Measurements from ENCODE around the gene COBLL1.
"Not testable (repeated sequence)": the region's sequence is repeated elsewhere in the genome, so short reads cannot be mapped to it uniquely, and the experiment has no call there.

The COBLL1 gene

GRCh38 chr2:164711766-164712138 lies 129.9 kb downstream of the COBLL1 start:
- H3K4me1 ChIP-seq (ENCODE audit: low read depth, poor library complexity, severe bottlenecking) = no peaks in the 10 kb centered on the region
- H3K4me2 ChIP-seq = no peak overlapping the region
- TF ChIP-seq, protein P1, sequence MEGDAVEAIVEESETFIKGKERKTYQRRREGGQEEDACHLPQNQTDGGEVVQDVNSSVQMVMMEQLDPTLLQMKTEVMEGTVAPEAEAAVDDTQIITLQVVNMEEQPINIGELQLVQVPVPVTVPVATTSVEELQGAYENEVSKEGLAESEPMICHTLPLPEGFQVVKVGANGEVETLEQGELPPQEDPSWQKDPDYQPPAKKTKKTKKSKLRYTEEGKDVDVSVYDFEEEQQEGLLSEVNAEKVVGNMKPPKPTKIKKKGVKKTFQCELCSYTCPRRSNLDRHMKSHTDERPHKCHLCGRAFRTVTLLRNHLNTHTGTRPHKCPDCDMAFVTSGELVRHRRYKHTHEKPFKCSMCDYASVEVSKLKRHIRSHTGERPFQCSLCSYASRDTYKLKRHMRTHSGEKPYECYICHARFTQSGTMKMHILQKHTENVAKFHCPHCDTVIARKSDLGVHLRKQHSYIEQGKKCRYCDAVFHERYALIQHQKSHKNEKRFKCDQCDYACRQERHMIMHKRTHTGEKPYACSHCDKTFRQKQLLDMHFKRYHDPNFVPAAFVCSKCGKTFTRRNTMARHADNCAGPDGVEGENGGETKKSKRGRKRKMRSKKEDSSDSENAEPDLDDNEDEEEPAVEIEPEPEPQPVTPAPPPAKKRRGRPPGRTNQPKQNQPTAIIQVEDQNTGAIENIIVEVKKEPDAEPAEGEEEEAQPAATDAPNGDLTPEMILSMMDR (conservative IDR thresholded peaks at IDR 0.05; ENCODE audit: low read depth, low read length) = no peak

GRCh38 chr2:164710837-164711765 lies 130.5 kb downstream of the COBLL1 start:
- Histone ChIP-seq H2AFZ (ENCODE audit: low read depth) (no peak overlapping the region), H3K27me3 (ENCODE audit: insufficient read depth, low read depth) (no peaks in the 10 kb centered on the region), H3K36me3 (ENCODE audit: insufficient read depth) (no peaks in the 10 kb centered on the region), H3K79me2 (ENCODE audit: insufficient read depth, low read depth) (no peaks in the 10 kb centered on the region), H3K4me1 (ENCODE audit: low read depth, poor library complexity, severe bottlenecking) (no peaks in the 10 kb centered on the region), H3K4me2 (no peak overlapping the region), H3K27ac (no peak overlapping the region), H4K20me1 (ENCODE audit: insufficient read depth) (no peaks in the 10 kb centered on the region), H3K4me3 (IDR thresholded peaks at IDR 0.05; ENCODE audit: insufficient read depth, low read depth, low read length) (no peak overlapping the region), H3K9ac (no peak overlapping the region)
- TF ChIP-seq, protein P1 (conservative IDR thresholded peaks at IDR 0.05; ENCODE audit: low read depth, low read length) = no peak

More at GRCh38 chr2:164711766-164712138, 129.9 kb downstream of the COBLL1 start:
- Histone ChIP-seq H2AFZ (ENCODE audit: low read depth) (no peak overlapping the region), H4K20me1 (ENCODE audit: insufficient read depth) (no peaks in the 10 kb centered on the region), H3K79me2 (ENCODE audit: insufficient read depth, low read depth) (no peaks in the 10 kb centered on the region), H3K4me3 (IDR thresholded peaks at IDR 0.05; ENCODE audit: insufficient read depth, low read depth, low read length) (no peak overlapping the region), H3K36me3 (ENCODE audit: insufficient read depth) (no peaks in the 10 kb centered on the region), H3K27ac (no peak overlapping the region), H3K9ac (no peak overlapping the region), H3K27me3 (ENCODE audit: insufficient read depth, low read depth) (no peaks in the 10 kb centered on the region)

- not testable (repeated sequence) for H3K27me3 ChIP-seq (ENCODE audit: insufficient read depth, low read depth); H3K79me2 ChIP-seq (ENCODE audit: insufficient read depth, low read depth); H3K27ac ChIP-seq; H3K4me2 ChIP-seq; H3K9ac ChIP-seq; H4K20me1 ChIP-seq (ENCODE audit: insufficient read depth); H2AFZ ChIP-seq (ENCODE audit: low read depth); H3K36me3 ChIP-seq (ENCODE audit: insufficient read depth); H3K4me3 ChIP-seq (IDR thresholded peaks at IDR 0.05; ENCODE audit: insufficient read depth, low read depth, low read length); H3K4me1 ChIP-seq (ENCODE audit: low read depth, poor library complexity, severe bottlenecking)
Observed at GRCh38 chr2:164710252-164710836, 131.3 kb downstream of the COBLL1 start.

DNA sequence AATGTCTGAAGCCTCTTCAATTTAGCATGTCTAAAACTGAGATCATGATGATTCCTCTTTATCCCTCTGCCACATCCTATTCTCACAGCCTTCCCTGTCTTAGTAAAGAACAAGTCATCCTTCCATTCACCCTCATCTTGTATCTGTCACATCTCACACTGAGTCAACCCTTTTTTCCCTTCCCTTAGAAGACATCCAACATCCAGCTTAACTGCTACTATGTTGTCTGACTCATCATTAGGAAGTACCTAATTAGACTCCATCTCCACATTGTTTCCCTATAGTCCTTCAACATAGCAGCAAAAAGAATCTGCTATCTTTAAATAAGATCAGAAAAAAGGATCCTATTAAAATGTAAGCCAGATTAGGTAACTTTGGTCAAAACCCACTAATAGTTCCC lies 135.1 kb downstream of the COBLL1 start:
- TF ChIP-seq, protein P1 (conservative IDR thresholded peaks at IDR 0.05; ENCODE audit: low read depth, low read length) = no peak
- Histone ChIP-seq H3K79me2 (ENCODE audit: insufficient read depth, low read depth) (no peaks in the 10 kb centered on the region), H2AFZ (ENCODE audit: low read depth) (no peak overlapping the region), H3K4me3 (IDR thresholded peaks at IDR 0.05; ENCODE audit: insufficient read depth, low read depth, low read length) (no peak overlapping the region), H3K9ac (no peak overlapping the region), H4K20me1 (ENCODE audit: insufficient read depth) (no peaks in the 10 kb centered on the region), H3K36me3 (ENCODE audit: insufficient read depth) (no peaks in the 10 kb centered on the region), H3K4me2 (no peak overlapping the region), H3K4me1 (ENCODE audit: low read depth, poor library complexity, severe bottlenecking) (no peaks in the 10 kb centered on the region), H3K27ac (no peak overlapping the region), H3K27me3 (ENCODE audit: insufficient read depth, low read depth) (no peaks in the 10 kb centered on the region)

Measured in KMS-11 (cell line).